ENCODE measurements around the gene HOXA6. TPM values are rescaled to one million over a fixed set of nuclear protein-coding genes. Genes with fewer than 3 reads are reported as not detected.
A peak's percentile ranks its signal among the peaks of the same experiment; 100 is the strongest.

The HOXA6 gene
- total RNA-seq, 4 donors from 2014 or later: 0.66 to 0.92 TPM; not detected in 2

GRCh38 chr7:27097686-27098577 lies 49.6 kb downstream of the HOXA6 start:
- DNase-seq (ENCODE audit: extremely low spot score): no peak
- intact Hi-C loops (cut with DNase I): loop anchor here (2.0 to 5.0 kb wide), 5 partner anchors 37 to 1241 kb away; partner anchors contain the start of genes CBX3, HNRNPA2B1 and HOXA5
- Histone ChIP-seq H3K36me3 (no peaks in the 10 kb centered on the region), H3K27ac (replicated peaks in 1 of 4) (peak overlapping the region; percentile 96 to 100 (median 99)), H3K4me1 (peaks cover 26 to 54% (median 53%) of the 10 kb centered on the region in 4 donors), H3K27me3 (peaks cover 0 to 10% (median 0%) of the 10 kb centered on the region in 4 donors), H3K9me3 (no peaks in the 10 kb centered on the region), H3K4me3 (peak overlapping the region; percentile 79 to 100 (median 96))
- 16% methylated on average over 16 of the region's 35 CpGs for WGBS
- no peak for TF ChIP-seq EP300 (IDR thresholded peaks at IDR 0.05)
- no peak for TF ChIP-seq POLR2AphosphoS5 (IDR thresholded peaks at IDR 0.05)
- no peak for TF ChIP-seq POLR2A (IDR thresholded peaks at IDR 0.05; ENCODE audit: low read depth)
- TF ChIP-seq, protein P1, sequence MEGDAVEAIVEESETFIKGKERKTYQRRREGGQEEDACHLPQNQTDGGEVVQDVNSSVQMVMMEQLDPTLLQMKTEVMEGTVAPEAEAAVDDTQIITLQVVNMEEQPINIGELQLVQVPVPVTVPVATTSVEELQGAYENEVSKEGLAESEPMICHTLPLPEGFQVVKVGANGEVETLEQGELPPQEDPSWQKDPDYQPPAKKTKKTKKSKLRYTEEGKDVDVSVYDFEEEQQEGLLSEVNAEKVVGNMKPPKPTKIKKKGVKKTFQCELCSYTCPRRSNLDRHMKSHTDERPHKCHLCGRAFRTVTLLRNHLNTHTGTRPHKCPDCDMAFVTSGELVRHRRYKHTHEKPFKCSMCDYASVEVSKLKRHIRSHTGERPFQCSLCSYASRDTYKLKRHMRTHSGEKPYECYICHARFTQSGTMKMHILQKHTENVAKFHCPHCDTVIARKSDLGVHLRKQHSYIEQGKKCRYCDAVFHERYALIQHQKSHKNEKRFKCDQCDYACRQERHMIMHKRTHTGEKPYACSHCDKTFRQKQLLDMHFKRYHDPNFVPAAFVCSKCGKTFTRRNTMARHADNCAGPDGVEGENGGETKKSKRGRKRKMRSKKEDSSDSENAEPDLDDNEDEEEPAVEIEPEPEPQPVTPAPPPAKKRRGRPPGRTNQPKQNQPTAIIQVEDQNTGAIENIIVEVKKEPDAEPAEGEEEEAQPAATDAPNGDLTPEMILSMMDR (IDR thresholded peaks at IDR 0.05): no peak

DNA sequence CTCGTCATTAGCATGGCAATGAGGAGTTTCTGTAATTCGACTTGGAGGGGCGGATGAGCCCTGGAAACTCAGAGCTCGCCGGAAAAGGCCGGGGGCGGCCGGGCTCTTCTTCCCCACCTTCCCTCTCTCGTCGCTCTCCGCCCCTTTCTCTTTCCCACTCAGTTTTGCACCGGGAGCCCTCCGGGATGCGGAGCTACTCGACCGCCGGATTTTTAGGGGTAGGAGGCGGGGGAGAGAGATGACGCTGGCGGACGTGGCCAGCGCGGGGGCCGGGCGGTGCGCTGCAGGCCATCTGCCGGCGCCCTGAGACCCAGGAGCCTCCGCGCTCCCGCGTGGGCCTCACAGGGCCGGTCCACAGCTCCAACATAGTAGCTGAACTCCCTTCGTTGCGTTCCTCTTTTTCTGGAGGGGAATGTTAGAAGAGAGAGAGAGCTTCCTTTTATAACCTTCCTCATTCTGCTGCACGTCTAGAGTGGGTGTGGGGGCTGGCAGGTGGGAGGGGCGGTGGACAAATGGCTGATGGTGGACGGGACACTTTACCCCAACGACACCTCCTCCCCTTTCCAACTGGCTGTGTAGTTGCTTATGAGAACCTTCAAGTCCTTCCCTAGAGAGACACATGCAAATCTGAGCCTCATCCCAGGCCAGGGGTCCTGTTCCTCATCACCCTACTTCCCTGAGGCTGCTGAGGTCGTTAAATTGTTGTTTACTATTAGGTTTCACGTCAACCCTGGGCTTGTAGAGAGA lies 50.6 kb downstream of the HOXA6 start:
- peak; percentile 91 for DNase-seq (ENCODE audit: extremely low spot score)
- Histone ChIP-seq H3K9me3 (no peaks in the 10 kb centered on the region), H3K4me1 (peaks cover 26 to 54% (median 47%) of the 10 kb centered on the region in 4 donors), H3K4me3 (peak overlapping the region; percentile 79 to 100 (median 96)), H3K36me3 (no peaks in the 10 kb centered on the region), H3K27ac (replicated peaks in 1 of 4) (peak overlapping the region; percentile 96 to 100 (median 99)), H3K27me3 (peaks cover 0 to 8% (median 0%) of the 10 kb centered on the region in 4 donors)
- 1% methylated on average over 28 of the region's 41 CpGs for WGBS
- intact Hi-C loops (cut with DNase I): loop anchor here (2.0 to 5.0 kb wide), 4 partner anchors 38 to 1240 kb away; partner anchors contain the start of genes CBX3 and HNRNPA2B1
- TF ChIP-seq, protein P1 (IDR thresholded peaks at IDR 0.05): peak in 1 of 3 experiments; percentile 4
- TF ChIP-seq EP300 (IDR thresholded peaks at IDR 0.05): no peak
- TF ChIP-seq POLR2A (IDR thresholded peaks at IDR 0.05; ENCODE audit: low read depth): no peak
- TF ChIP-seq POLR2AphosphoS5 (IDR thresholded peaks at IDR 0.05): peak in 1 of 2 donors; percentile 78

- peaks cover 0 to 8% (median 0%) of the 10 kb centered on the region in 4 donors for H3K27me3 ChIP-seq
- WGBS: under 1% methylated on average over 37 of the region's 68 CpGs
- intact Hi-C loops (cut with DNase I): loop anchor here (2.0 to 5.0 kb wide), 4 partner anchors 39 to 1239 kb away; partner anchors contain the start of genes CBX3 and HNRNPA2B1
- peak; percentile 98 for DNase-seq (ENCODE audit: extremely low spot score)
- no peaks in the 10 kb centered on the region for H3K36me3 ChIP-seq
- no peaks in the 10 kb centered on the region for H3K9me3 ChIP-seq
- H3K27ac ChIP-seq (replicated peaks in 1 of 4): peak within 1 kb of the TSS; percentile 96 to 100 (median 99)
- peak within 1 kb of the TSS; percentile 79 to 100 (median 96) for H3K4me3 ChIP-seq
- peaks cover 26 to 54% (median 45%) of the 10 kb centered on the region in 4 donors for H3K4me1 ChIP-seq
- TF ChIP-seq, protein P1 (IDR thresholded peaks at IDR 0.05): no peak
- TF ChIP-seq POLR2AphosphoS5 (IDR thresholded peaks at IDR 0.05): peak in 1 of 2 donors; percentile 94
- peak; percentile 56 for TF ChIP-seq POLR2A (IDR thresholded peaks at IDR 0.05; ENCODE audit: low read depth)
- TF ChIP-seq EP300 (IDR thresholded peaks at IDR 0.05): no peak
Observed at GRCh38 chr7:27095897-27096767, 51.4 kb downstream of the HOXA6 start, which contains the start of gene HOXA1. HOXA1 (minus strand) TSS chr7:27096000; CDS start chr7:27095912, 88 bp downstream.

Small RNA genes within 50 kb of the gene (small RNA-seq; reads per million reads assigned to genes)
- 0 reads per million in 3 donors for gene AC004080.5
- gene RF01977: 0 reads per million in 3 donors
- gene RF02140: 0 reads per million in 3 donors
- gene RF02141: 0 reads per million in 3 donors

Other genes starting within 250 kb of the HOXA6 start
- 1 to 10 TPM in 1 of 4 donors, under 1 TPM in 3; 0.17 to 1.4 (median 0.56) TPM for gene HOXA1, start 51.8 kb downstream of the HOXA6 start, total RNA-seq
- gene HOXA2, start 45.1 kb downstream of the HOXA6 start, total RNA-seq: 1 to 10 TPM; 3.3 to 5.4 (median 4.4) TPM
- 10 to 100 TPM; 12.5 to 26.8 (median 18.1) TPM for gene HOXA4, start 17.0 kb downstream of the HOXA6 start, total RNA-seq
- gene HOXA5, start 4.1 kb downstream of the HOXA6 start, total RNA-seq: 10 to 100 TPM in 3 of 4 donors, 1 to 10 TPM in 1; 7.8 to 24.8 (median 14.7) TPM
- gene HOXA3, start 4.8 kb upstream of the HOXA6 start, total RNA-seq: 10 to 100 TPM; 10.2 to 16.6 (median 13.8) TPM
- 1 to 10 TPM in 1 of 4 donors, under 1 TPM in 3; 0.33 to 1.7 (median 0.49) TPM for gene HOXA7, start 8.9 kb upstream of the HOXA6 start, total RNA-seq
- under 1 TPM in 1 of 4 donors, not detected in 3; 0.50 TPM for gene HOXA9, start 17.8 kb upstream of the HOXA6 start, total RNA-seq
- not detected for gene HOXA10, start 26.5 kb upstream of the HOXA6 start, total RNA-seq
- not detected for gene HOXA11, start 37.5 kb upstream of the HOXA6 start, total RNA-seq
- gene HOXA13, start 52.3 kb upstream of the HOXA6 start, total RNA-seq: not detected
- not detected for gene EVX1, start 95.0 kb upstream of the HOXA6 start, total RNA-seq

Data from esophagus muscularis mucosa (tissue), 4 donors.